Muscle of leg (tissue), 11 donors: ENCODE data around the gene TTC22. TPM values are rescaled to one million over a fixed set of nuclear protein-coding genes. Genes with fewer than 3 reads are reported as not detected.

ENCODE experiments used
- DNase-seq: peaks from one replicate; pipeline ENCODE4 v3.0.0; 2013
- H3K27ac ChIP-seq: one replicate; pipeline ENCODE4 v1.5.1; 2013; ENCODE audit warnings: mild to moderate bottlenecking, low read length, control low read depth
- H3K27me3 ChIP-seq: one replicate; pipeline ENCODE4 v1.6.1; 2013; ENCODE audit warnings: low read length; ENCODE audit not compliant: control insufficient read depth, insufficient read depth
- H3K36me3 ChIP-seq: one replicate; pipeline ENCODE4 v1.6.1; 2013; ENCODE audit warnings: low read length; ENCODE audit not compliant: control insufficient read depth, insufficient read depth
- H3K4me1 ChIP-seq: one replicate; pipeline ENCODE4 v1.6.1; 2013; ENCODE audit warnings: low read length; ENCODE audit not compliant: control insufficient read depth, insufficient read depth
- H3K4me3 ChIP-seq: one replicate; pipeline ENCODE4 v1.5.1; 2013; ENCODE audit warnings: low read length, control low read depth
- H3K9me3 ChIP-seq: replicated peaks from 2 replicates; pipeline ENCODE4 v1.6.1; 2013; ENCODE audit warnings: low read depth, low read length; ENCODE audit not compliant: control insufficient read depth
- WGBS: methylation state at CpG from one replicate; pipeline ENCODE4 v1.1.5; 2013; ENCODE audit warnings: missing lambda C conversion rate; ENCODE audit not compliant: insufficient coverage; 5-methylcytosine and 5-hydroxymethylcytosine counted together
- polyA plus RNA-seq, 8 donors: library from polyadenylated mRNA; unstranded; fragments of 120-200 nt; gene quantifications; one replicate each; pipeline versions ENCODE4 v1.2.1 to v1.2.3, GENCODE V29; 2013; ENCODE audit warnings: inconsistent platforms in 1 of 8, low replicate concordance in 1 of 8; ENCODE audit not compliant: insufficient read length in 8 of 8, insufficient read depth in 1 of 8
- total RNA-seq: library from RNA; stranded (reverse); fragments of 120-200 nt; gene quantifications from one replicate; pipeline ENCODE4 v1.2.4, GENCODE V29; 2013

TTC22 gene
- total and polyA plus RNA-seq, 9 donors = 0.04 to 1.7 (median 0.13) TPM; not detected in 1

DNA sequence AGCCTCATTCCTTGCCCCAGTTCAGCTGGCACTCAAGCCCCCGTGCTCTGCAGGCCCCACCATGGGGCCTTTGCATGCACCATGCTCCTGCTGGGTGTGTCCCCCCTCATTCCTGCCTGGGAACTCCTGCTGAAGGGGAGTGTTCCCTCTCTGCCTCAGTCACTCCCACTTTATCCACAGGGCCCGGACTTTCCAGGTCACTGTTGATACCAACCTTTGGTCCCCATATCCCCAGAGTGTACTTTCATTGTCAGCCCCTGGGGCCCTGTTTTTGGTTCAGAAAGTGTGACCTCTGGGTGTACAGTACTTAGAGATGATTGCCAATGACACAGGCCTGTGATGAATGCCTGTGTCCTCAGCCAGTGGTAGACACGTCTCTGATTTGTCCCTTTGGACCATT, 2.9 kb downstream of the TTC22 start:
- no peaks in the 10 kb centered on the region for H3K9me3 ChIP-seq
- H3K4me1 ChIP-seq = peaks cover 12% of the 10 kb centered on the region
- no peak overlapping the region for H3K27ac ChIP-seq
- DNase-seq = no peak
- peaks cover 33% of the 10 kb centered on the region for H3K27me3 ChIP-seq
- 50% methylated on average over 2 of the region's 3 CpGs for WGBS
- H3K4me3 ChIP-seq = no peak overlapping the region
- no peaks in the 10 kb centered on the region for H3K36me3 ChIP-seq

DNA sequence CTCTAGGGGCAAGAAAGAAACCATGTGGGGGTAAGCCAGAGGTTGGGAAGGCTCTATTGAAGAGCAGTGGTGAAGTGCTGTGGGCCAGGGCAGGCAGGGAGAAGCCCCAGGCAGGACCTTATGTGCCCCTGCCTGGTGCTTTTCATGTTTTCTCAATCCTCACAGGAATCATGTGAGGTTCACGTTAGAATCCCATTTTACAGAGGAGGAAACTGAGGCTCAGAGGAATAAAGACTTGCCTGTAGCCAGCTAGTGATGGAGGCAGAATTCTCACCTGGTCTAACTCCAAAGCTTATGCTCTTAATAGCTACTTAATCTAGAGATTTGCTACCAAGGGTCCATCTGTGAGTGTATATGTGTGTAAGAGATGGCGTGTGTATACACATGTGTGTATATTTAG, 4.2 kb downstream of the TTC22 start:
- peaks cover under 1% of the 10 kb centered on the region for H3K9me3 ChIP-seq
- WGBS = 40% methylated on average over 1 of the region's 2 CpGs
- peaks cover 20% of the 10 kb centered on the region for H3K4me1 ChIP-seq
- DNase-seq = no peak
- no peaks in the 10 kb centered on the region for H3K36me3 ChIP-seq
- no peak overlapping the region for H3K27ac ChIP-seq
- H3K4me3 ChIP-seq = no peak overlapping the region
- peaks cover 31% of the 10 kb centered on the region for H3K27me3 ChIP-seq

DNA sequence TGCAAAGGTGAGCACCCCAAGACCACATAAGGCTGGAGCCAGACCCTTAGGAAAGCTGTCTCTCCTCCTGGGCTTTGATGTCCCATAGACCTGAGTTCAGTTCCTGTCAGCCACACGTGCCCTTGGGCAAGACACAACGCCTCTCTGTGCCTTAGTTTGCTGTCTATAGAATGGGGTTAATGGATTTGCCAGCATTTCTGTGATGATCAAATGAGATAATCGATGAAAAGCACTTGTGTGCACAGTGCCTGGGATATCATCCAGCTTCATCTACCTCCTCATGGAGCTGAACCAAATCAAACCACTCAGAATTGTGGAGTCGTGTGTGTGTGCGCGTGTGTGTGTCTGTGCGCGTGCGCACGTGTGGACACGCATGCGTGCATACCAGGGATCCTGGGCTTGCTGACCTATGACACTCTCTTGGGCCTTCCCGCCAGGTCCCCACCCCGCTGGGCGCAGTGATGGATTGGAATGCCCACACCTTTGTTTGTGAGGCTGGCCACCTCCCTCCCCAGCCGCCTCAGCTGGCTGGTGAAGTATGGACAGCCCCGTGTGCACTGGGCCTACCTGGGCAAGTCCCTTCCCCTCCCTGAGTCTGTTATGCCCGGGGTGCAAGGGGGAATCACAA, 5.2 kb downstream of the TTC22 start:
- Histone ChIP-seq H3K9me3 (peaks cover 2% of the 10 kb centered on the region), H3K4me1 (peaks cover 14% of the 10 kb centered on the region), H3K4me3 (no peak overlapping the region), H3K27me3 (peaks cover 22% of the 10 kb centered on the region), H3K27ac (no peak overlapping the region), H3K36me3 (no peaks in the 10 kb centered on the region)
- WGBS = 90% methylated on average over 16 of the region's 18 CpGs
- no peak for DNase-seq

DNA sequence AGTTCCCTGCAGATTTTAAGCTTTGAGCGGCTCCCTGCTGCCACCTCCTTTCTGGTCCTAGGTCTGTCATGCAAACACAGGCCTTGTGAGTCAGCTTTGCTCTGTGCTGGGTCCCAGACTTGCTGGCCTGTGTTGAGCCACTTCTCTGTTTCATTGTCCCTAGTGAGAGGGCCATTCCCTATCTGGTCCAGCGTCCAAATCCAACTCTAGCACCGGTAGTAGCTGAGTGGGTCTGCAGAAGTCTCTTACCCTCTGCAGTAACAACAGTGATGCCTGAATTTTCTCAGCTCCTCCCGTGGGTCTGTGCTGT, 5.8 kb downstream of the TTC22 start:
- WGBS = 56% methylated on average over 1 of the region's 4 CpGs
- H3K9me3 ChIP-seq = peaks cover 2% of the 10 kb centered on the region
- peaks cover 11% of the 10 kb centered on the region for H3K4me1 ChIP-seq
- H3K27ac ChIP-seq = no peak overlapping the region
- H3K27me3 ChIP-seq = peaks cover 15% of the 10 kb centered on the region
- no peak for DNase-seq
- H3K36me3 ChIP-seq = no peaks in the 10 kb centered on the region
- H3K4me3 ChIP-seq = no peak overlapping the region

DNA sequence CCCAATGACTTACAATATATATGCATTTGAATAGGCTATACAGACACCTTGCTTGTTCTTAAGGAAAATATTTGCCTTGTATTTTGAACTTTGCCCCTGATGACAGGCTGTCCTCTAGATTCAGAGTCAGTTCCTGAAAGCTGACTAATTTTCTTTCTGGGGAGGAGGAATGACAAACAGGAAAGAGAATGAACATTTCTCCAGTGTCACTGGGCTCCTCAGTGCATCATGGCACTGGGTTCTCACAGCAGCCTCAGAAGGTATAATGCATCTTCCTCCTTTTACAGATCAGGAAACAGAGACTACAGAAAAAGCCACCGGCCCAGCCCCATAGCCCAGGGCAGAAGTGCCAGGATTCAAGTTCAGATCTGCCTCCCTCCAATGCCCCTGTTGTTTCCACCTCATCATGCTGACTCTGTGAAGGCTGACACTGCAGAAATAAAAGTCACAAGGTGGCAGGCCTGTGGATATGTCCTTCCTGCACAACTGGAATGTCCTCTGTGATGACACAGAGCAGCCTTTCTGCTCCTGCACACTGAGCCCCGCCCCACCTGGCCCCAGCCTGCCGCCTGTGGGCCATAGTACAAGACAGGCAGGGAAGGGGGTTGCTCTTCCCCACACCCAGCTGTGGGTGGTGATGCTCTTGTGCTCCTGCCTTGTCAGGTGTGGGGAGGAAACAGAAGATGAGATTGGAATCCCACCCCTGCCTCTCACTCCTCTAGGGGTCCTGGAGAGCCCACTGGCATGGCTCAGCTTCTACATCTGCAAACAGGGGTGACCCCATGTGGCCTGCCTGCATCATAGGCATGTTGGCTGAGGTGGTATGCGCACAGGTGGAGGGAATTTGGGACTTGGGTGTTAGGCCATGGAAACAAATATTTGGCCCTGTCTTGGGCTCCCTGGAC, 6.4 kb downstream of the TTC22 start:
- no peak overlapping the region for H3K4me3 ChIP-seq
- peaks cover 9% of the 10 kb centered on the region for H3K27me3 ChIP-seq
- WGBS = 56% methylated on average over 3 of the region's 4 CpGs
- no peak for DNase-seq
- H3K9me3 ChIP-seq = peaks cover 2% of the 10 kb centered on the region
- no peak overlapping the region for H3K27ac ChIP-seq
- H3K4me1 ChIP-seq = peaks cover 11% of the 10 kb centered on the region
- H3K36me3 ChIP-seq = no peaks in the 10 kb centered on the region

DNA sequence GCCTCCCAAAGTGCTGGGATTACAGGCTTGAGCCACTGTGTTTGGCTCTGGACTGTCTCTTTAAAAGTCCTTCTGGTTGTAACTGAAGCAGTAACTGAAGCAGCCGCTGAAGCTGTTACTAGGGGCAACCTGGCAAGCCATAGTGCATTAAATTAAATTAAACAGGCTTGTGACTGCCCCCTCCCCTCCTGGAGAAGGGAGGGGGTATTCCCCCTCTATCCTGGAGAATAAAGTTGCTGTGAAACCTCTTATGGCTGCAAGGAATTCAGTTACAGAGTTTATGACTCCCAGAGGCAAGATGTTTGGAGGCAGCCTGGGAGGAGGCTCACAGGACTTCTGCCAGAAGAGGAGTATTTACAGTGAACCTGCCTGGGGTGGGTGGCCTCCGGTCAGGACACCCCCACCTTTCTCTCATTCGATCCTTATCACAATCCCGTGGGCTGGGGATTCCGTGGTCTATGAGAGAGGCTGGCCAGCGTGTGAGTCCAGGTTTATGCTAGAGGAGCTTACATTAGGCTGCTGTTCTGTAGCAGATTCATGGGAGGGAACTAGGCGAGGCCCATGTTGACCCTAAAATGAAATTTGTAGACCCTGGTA, 8.3 kb downstream of the TTC22 start:
- Histone ChIP-seq H3K27ac (no peak overlapping the region), H3K27me3 (peaks cover 2% of the 10 kb centered on the region), H3K4me1 (peaks cover 11% of the 10 kb centered on the region), H3K9me3 (peaks cover 2% of the 10 kb centered on the region), H3K4me3 (no peak overlapping the region), H3K36me3 (no peaks in the 10 kb centered on the region)
- WGBS = 71% methylated on average over 1 of the region's 7 CpGs
- DNase-seq = peak; percentile 91

DNA sequence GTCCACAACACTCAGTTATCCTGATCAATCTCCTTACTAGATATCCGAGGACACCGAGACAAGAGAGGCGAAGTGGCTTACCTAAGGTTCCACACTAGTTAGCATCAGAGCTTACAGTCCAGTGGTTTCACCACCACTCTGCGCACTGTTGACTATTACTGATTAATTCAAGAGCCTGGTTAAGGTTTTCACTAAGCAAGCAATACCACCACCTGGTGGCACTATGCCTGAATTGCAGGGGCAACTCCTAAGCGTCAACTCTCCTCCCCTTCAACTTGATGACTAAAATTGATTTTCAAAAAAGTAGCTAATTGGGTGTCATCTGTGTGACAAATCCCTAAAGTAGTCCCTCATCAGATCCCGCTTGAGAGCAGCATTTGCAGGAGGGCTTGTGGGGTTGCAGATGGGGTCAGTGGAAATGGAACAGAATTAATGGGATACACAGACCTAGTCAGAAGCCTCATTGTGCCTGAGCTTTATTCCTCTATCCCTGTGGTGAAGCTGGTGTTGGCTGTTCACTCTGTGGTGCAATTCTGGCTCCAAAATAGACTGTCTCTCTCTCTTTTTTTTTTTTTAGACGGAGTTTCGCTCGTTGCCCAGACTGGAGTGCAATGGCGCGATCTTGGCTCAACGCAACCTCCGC, 9.1 kb downstream of the TTC22 start:
- H3K36me3 ChIP-seq = no peaks in the 10 kb centered on the region
- H3K9me3 ChIP-seq = peaks cover 2% of the 10 kb centered on the region
- WGBS = 83% methylated on average over 7 of the region's 13 CpGs
- peaks cover 11% of the 10 kb centered on the region for H3K4me1 ChIP-seq
- DNase-seq = no peak
- no peak overlapping the region for H3K27ac ChIP-seq
- peaks cover 2% of the 10 kb centered on the region for H3K27me3 ChIP-seq
- no peak overlapping the region for H3K4me3 ChIP-seq

DNA sequence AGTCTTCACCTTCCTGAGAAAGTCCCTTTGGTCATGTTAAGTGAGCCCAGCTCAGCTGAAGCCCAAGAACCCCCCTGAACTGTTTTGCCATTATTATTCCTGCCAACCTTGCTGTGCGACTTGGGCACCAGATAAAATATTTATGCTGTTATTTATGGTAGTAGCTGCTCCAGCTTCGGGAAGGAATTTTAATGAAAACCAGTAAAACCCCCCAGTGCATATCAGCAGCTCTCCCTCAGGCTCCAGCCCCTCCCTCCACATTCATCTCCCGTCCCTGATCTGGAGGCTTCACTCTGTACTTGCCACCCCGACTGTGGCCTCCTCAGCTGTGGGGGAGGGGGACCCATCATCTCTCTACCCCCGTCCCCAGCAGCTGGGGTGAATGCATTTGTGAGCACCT, 12.7 kb downstream of the TTC22 start:
- no peaks in the 10 kb centered on the region for H3K27me3 ChIP-seq
- no peak overlapping the region for H3K4me3 ChIP-seq
- DNase-seq = no peak
- H3K36me3 ChIP-seq = no peaks in the 10 kb centered on the region
- H3K27ac ChIP-seq = no peak overlapping the region
- WGBS = 0% methylated on average over 1 of the region's 5 CpGs
- peaks cover 8% of the 10 kb centered on the region for H3K4me1 ChIP-seq
- H3K9me3 ChIP-seq = peaks cover 2% of the 10 kb centered on the region

DNA sequence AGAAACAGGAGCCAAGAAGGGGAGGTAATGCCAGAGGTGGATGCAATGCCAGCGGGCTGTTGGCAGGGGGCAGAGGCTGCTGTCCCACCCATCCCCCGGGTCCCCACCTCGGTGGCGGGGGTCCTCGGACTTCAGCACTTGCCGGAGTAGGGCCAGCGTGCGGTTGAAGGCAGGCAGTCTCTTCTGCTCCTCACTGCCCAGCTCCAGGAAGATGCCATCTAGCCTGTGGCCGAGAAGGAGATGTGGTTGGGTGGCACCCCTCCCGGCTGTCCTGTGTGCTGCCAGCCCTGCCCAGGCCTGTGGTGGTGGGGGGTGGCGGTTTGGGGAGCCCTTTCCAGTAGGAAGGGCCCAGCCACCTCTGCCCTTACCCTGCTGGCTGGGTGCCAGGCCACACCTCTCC, 13.5 kb downstream of the TTC22 start:
- 88% methylated on average over 6 of the region's 11 CpGs for WGBS
- H3K36me3 ChIP-seq = no peaks in the 10 kb centered on the region
- no peaks in the 10 kb centered on the region for H3K27me3 ChIP-seq

DNA sequence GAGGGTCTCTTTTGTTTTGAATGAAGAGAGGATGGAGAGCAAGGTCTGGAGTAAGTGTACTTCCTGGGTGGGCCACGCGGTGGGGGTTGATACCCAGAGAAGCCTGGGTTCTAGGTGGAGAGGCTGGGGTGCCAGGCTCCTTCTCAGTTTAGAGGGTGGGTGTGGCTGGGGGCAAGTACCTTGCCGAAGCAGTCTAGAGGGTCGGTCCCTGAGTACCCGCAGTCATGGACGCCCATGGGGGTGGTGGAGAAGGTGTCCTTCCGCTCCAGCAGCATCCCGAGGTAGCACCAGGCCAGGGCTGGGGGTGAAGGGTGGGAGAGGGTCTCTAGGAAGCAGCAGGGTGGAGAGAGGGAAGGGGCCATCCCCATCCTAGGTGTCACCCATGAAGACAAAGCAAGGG, 14.3 kb downstream of the TTC22 start:
- peaks cover under 1% of the 10 kb centered on the region for H3K4me1 ChIP-seq
- no peak overlapping the region for H3K4me3 ChIP-seq
- H3K36me3 ChIP-seq = no peaks in the 10 kb centered on the region
- H3K9me3 ChIP-seq = peaks cover under 1% of the 10 kb centered on the region
- 88% methylated on average over 8 of the region's 8 CpGs for WGBS
- DNase-seq = no peak
- H3K27me3 ChIP-seq = peaks cover 6% of the 10 kb centered on the region
- H3K27ac ChIP-seq = no peak overlapping the region

More for the DNA sequence above, 13.5 kb downstream of the TTC22 start:
- no peak for DNase-seq
- Histone ChIP-seq H3K27ac (no peak overlapping the region), H3K4me3 (no peak overlapping the region), H3K4me1 (peaks cover 5% of the 10 kb centered on the region), H3K9me3 (peaks cover 2% of the 10 kb centered on the region)
